Measurements from ENCODE around the gene ZNHIT3. TPM values are rescaled to one million over a fixed set of nuclear protein-coding genes. Genes with fewer than 3 reads are reported as not detected.

ZNHIT3 gene
- total and polyA plus RNA-seq, 2 of the 13 experiments (the other 11 are each of a cell fraction or from before 2014, with no cell fraction given), result 66.6 to 77.4 TPM

- TF ChIP-seq ZBTB40 (IDR thresholded peaks at IDR 0.05), result peak; percentile 61
- peak; percentile 67; the same call in 1 of the 2 replicates for TF ChIP-seq ZBTB40 (CRISPR knock-in tag; IDR thresholded peaks at IDR 0.05)
- TF ChIP-seq HOXA3 (CRISPR knock-in tag; IDR thresholded peaks at IDR 0.05), result peak; percentile 86
- TF ChIP-seq XRCC5 (optimal IDR thresholded peaks at IDR 0.05; ENCODE audit: low read length), result peak; percentile 12
- no peak for TF ChIP-seq TRIM24 (CRISPR knock-in tag; IDR thresholded peaks at IDR 0.05)
- TF ChIP-seq THYN1 (CRISPR knock-in tag; IDR thresholded peaks at IDR 0.05; ENCODE audit: borderline replicate concordance, low read depth), result 0 out of 2 replicates have a peak, but pooled peaks have one; percentile 24
- 0 out of 2 replicates have a peak, but pooled peaks have one; percentile 15 for TF ChIP-seq FOXO1 (CRISPR knock-in tag; IDR thresholded peaks at IDR 0.05)
- 0 out of 2 replicates have a peak, but pooled peaks have one; percentile 33 for TF ChIP-seq ZNF367 (CRISPR knock-in tag; IDR thresholded peaks at IDR 0.05; ENCODE audit: borderline replicate concordance)
- TF ChIP-seq HMG20A (CRISPR knock-in tag; IDR thresholded peaks at IDR 0.05; ENCODE audit: borderline replicate concordance), result no peak
- TF ChIP-seq TARDBP (CRISPR knock-in tag; IDR thresholded peaks at IDR 0.05), result peak; percentile 62
- no peak for TF ChIP-seq ZBTB25 (CRISPR knock-in tag; IDR thresholded peaks at IDR 0.05)
- TF ChIP-seq ZSCAN5A (CRISPR knock-in tag; IDR thresholded peaks at IDR 0.05; ENCODE audit: borderline replicate concordance), result 0 out of 2 replicates have a peak, but pooled peaks have one; percentile 82
- peak; percentile 23; the same call in 1 of the 2 replicates for TF ChIP-seq NKX3-1 (CRISPR knock-in tag; IDR thresholded peaks at IDR 0.05)
- TF ChIP-seq ONECUT2 (CRISPR knock-in tag; IDR thresholded peaks at IDR 0.05), result no peak
- TF ChIP-seq TMF1 (CRISPR knock-in tag; IDR thresholded peaks at IDR 0.05; ENCODE audit: low read depth), result no peak
- TF ChIP-seq, protein P1, sequence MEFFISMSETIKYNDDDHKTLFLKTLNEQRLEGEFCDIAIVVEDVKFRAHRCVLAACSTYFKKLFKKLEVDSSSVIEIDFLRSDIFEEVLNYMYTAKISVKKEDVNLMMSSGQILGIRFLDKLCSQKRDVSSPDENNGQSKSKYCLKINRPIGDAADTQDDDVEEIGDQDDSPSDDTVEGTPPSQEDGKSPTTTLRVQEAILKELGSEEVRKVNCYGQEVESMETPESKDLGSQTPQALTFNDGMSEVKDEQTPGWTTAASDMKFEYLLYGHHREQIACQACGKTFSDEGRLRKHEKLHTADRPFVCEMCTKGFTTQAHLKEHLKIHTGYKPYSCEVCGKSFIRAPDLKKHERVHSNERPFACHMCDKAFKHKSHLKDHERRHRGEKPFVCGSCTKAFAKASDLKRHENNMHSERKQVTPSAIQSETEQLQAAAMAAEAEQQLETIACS (CRISPR knock-in tag; IDR thresholded peaks at IDR 0.05), result peak; percentile 64
Measured at GRCh38 chr17:36534840-36535668, 48.6 kb downstream of the ZNHIT3 start, which contains the start of the genes MYO19 and PIGW (continued).
